ENCODE measurements around the gene ACLY. TPM values are rescaled to one million over a fixed set of nuclear protein-coding genes. Genes with fewer than 3 reads are reported as not detected.
A peak's percentile ranks its signal among the peaks of the same experiment; 100 is the strongest.

The ACLY gene
- polyA plus RNA-seq, 2 of the 4 experiments (the other 2 are of a cell fraction) = 355 to 376 TPM

GRCh38 chr17:41919165-41919817 is 540 bp upstream of the ACLY start:
- Histone ChIP-seq H3K4me3 (peak overlapping the region; percentile 94), H3K27ac (peak overlapping the region; percentile 93 to 95), H3K4me2 (peak overlapping the region; percentile 91), H3K9me3 (no peaks in the 10 kb centered on the region), H3K4me1 (peaks cover 45% of the 10 kb centered on the region)
- TF ChIP-seq HDAC2 (IDR thresholded peaks at IDR 0.05) (no peak), POLR2AphosphoS2 (conservative IDR thresholded peaks at IDR 0.05; ENCODE audit: low read length) (no peak), EHF (CRISPR knock-in tag; IDR thresholded peaks at IDR 0.05) (0 out of 2 replicates have a peak, but pooled peaks have one; percentile 11), RARB (CRISPR knock-in tag; IDR thresholded peaks at IDR 0.05) (no peak), CHD2 (IDR thresholded peaks at IDR 0.05; ENCODE audit: low read length, partially characterized antibody) (no peak), TFCP2L1 (CRISPR knock-in tag; IDR thresholded peaks at IDR 0.05) (0 out of 2 replicates have a peak, but pooled peaks have one; percentile 37), ESRRA (IDR thresholded peaks at IDR 0.05; ENCODE audit: borderline replicate concordance, low read length) (no peak), TP53 (CRISPR knock-in tag; IDR thresholded peaks at IDR 0.05) (0 out of 2 replicates have a peak, but pooled peaks have one; percentile 65), BCL3 (IDR thresholded peaks at IDR 0.05) (no peak; the same call in 2 of the 3 replicates), CHD4 (IDR thresholded peaks at IDR 0.05; ENCODE audit: borderline replicate concordance) (no peak), E2F6 (IDR thresholded peaks at IDR 0.05; ENCODE audit: borderline replicate concordance, low read depth) (peak; percentile 70; the same call in 1 of the 2 replicates), JUN (IDR thresholded peaks at IDR 0.05) (no peak; a peak in 1 of 5 replicates), MAZ (IDR thresholded peaks at IDR 0.05; ENCODE audit: borderline replicate concordance, low read depth, low read length) (no peak), RFX5 (IDR thresholded peaks at IDR 0.05) (no peak), NFE2L2 (conservative IDR thresholded peaks at IDR 0.05; ENCODE audit: low read length) (no peak), MAX (IDR thresholded peaks at IDR 0.05) (peak; percentile 94), ATOH8 (CRISPR knock-in tag; IDR thresholded peaks at IDR 0.05; ENCODE audit: low read depth) (peak; percentile 16; the same call in 1 of the 2 replicates), NR3C1 (IDR thresholded peaks at IDR 0.05) (no peak)
- DNase-seq (ENCODE audit: low read depth in 1 of 2, low spot score in 1 of 2) (peak in 1 of 2 experiments; percentile 86), ATAC-seq (peak; percentile 72 to 87), FAIRE-seq (no peak)
- WGBS (ENCODE audit: missing lambda C conversion rate) = 2% methylated on average over 20 of the region's 33 CpGs
- CTCF ChIA-PET = interaction anchor here (0.9 to 11.5 kb wide), 12 partner anchors 9 to 133 kb away, joined by 3 to 111 read pairs (median 6); partner anchors contain the start of genes JUP, ODAD4 and P3H4
- POLR2A ChIA-PET = interaction anchor here (0.6 to 4.2 kb wide), 13 partner anchors 9 to 231 kb away, joined by 3 to 47 read pairs (median 4); partner anchors contain the start of genes CNP, DNAJC7, EIF1 and JUP

GRCh38 chr17:41917679-41918313 is 955 bp downstream of the ACLY start:
- WGBS (ENCODE audit: missing lambda C conversion rate) = 3% methylated on average over 22 of the region's 26 CpGs
- TF ChIP-seq RCOR1 (IDR thresholded peaks at IDR 0.05; ENCODE audit: low read depth, low read length) (no peak), HOXB13 (CRISPR knock-in tag; IDR thresholded peaks at IDR 0.05; ENCODE audit: low read depth) (no peak), ZC3H11A (IDR thresholded peaks at IDR 0.05) (no peak), ESRRA (IDR thresholded peaks at IDR 0.05; ENCODE audit: borderline replicate concordance, low read length) (no peak), USF2 (IDR thresholded peaks at IDR 0.05) (0 out of 2 replicates have a peak, but pooled peaks have one; percentile 10), ZFP36 (IDR thresholded peaks at IDR 0.05; ENCODE audit: borderline replicate concordance, partially characterized antibody) (no peak), NPAS2 (CRISPR knock-in tag; IDR thresholded peaks at IDR 0.05; ENCODE audit: borderline replicate concordance) (no peak), RAD21 (conservative IDR thresholded peaks at IDR 0.05 in 1 of 2, IDR thresholded peaks at IDR 0.05 in 1 of 2) (no peak), MAFK (IDR thresholded peaks at IDR 0.05; ENCODE audit: partially characterized antibody) (peak; percentile 50), EP300 (IDR thresholded peaks at IDR 0.05) (no peak), HEYL (CRISPR knock-in tag; IDR thresholded peaks at IDR 0.05) (no peak), EHMT2 (IDR thresholded peaks at IDR 0.05; ENCODE audit: low read depth) (no peak), BCL3 (IDR thresholded peaks at IDR 0.05) (no peak), MAX (IDR thresholded peaks at IDR 0.05) (no peak), CBX2 (IDR thresholded peaks at IDR 0.05; ENCODE audit: borderline replicate concordance, low read depth) (no peak)

More at GRCh38 chr17:41917679-41918313, 955 bp downstream of the ACLY start:
- Histone ChIP-seq H3K4me2 (peak overlapping the region; percentile 91), H3K9me3 (no peaks in the 10 kb centered on the region), H3K4me1 (peaks cover 60% of the 10 kb centered on the region), H3K27ac (peak overlapping the region; percentile 93 to 95), H3K4me3 (peak overlapping the region; percentile 94)
- ATAC-seq (peak; percentile 3 to 6), FAIRE-seq (no peak), DNase-seq (ENCODE audit: low read depth in 1 of 2, low spot score in 1 of 2) (peak in 1 of 2 experiments; percentile 44)
- CTCF ChIA-PET = interaction anchor here (0.8 to 11.5 kb wide), 12 partner anchors 10 to 185 kb away, joined by 3 to 111 read pairs (median 5); partner anchors contain the start of genes ODAD4 and P3H4
- POLR2A ChIA-PET = interaction anchor here (0.7 to 4.2 kb wide), 9 partner anchors 7 to 184 kb away, joined by 3 to 47 read pairs (median 4); partner anchors contain the start of genes CNP, DNAJC7, KLHL11 and ODAD4
